Measurements from ENCODE around the gene PNKD.

Gene PNKD

GRCh38 chr2:218332288-218332687 is 62.0 kb downstream of the PNKD start:
- FAIRE-seq: no peak

DNA sequence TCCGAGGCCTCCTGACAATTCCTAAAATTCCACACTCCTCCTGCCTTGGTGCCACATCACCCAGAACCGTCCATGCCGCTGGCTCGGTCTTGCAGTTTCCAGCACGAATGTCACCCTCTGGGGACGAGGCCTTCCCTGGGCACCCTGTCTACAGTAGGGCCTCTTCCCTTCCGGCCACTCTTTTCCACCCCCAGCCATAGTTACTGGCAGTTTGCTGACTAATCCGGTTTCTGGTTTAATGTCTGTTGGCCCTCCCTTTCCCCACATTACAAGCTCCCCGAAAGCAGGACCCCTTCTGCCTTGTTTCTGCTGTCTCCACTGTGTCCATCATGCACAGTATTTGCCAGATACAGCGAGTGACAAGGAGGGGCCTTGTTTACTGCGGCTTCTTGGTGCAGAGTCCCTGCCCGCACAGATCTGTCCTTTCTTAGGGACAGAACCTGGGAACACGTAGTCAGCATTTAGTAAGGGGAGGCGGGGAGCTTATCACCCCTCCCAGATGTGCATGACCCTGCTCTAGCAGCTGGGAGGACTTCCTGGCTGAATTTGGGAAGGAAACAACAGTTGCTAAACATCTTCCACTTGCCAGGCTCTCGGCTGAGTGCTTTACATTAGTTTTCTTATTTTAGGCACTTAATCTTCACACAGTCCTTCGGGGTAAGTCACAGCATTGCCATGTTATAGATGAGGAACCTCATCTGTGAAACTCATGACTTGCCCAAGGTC is 62.8 kb downstream of the PNKD start:
- DNase-seq (ENCODE audit: extremely low spot score, insufficient read length, low read depth): no peak
- FAIRE-seq: no peak

More at GRCh38 chr2:218332288-218332687, 62.0 kb downstream of the PNKD start:
- no peak for DNase-seq (ENCODE audit: extremely low spot score, insufficient read length, low read depth)

GRCh38 chr2:218334531-218334930 is 64.2 kb downstream of the PNKD start:
- FAIRE-seq (no peak), DNase-seq (ENCODE audit: extremely low spot score, insufficient read length, low read depth) (no peak)

- DNase-seq (ENCODE audit: extremely low spot score, insufficient read length, low read depth) (no peak), FAIRE-seq (no peak)
Observed at GRCh38 chr2:218340656-218341055, 70.3 kb downstream of the PNKD start.

GRCh38 chr2:218341381-218341780 is 71.1 kb downstream of the PNKD start:
- FAIRE-seq (no peak), DNase-seq (ENCODE audit: extremely low spot score, insufficient read length, low read depth) (no peak)

DNA sequence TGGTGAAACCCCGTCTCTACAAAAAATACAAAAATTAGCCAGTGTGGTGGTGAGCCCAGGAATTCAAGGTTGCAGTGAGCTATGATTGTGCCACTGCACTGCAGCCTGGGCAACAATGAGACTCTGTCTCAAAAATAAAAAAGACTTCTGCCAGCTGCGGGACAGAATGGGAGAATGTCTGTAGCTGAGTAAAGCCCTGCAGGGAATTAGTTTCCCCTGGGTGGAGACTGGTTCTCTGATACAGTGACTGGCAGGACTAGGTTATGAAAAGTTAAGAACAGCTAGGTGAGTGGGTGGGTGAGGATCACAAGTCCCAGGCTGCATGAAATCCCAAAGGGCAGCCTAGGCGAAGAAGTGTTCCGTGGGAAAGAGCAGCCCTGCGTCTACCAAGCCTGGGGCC is 72.5 kb downstream of the PNKD start:
- no peak for DNase-seq (ENCODE audit: extremely low spot score, insufficient read length, low read depth)
- FAIRE-seq: no peak

DNA sequence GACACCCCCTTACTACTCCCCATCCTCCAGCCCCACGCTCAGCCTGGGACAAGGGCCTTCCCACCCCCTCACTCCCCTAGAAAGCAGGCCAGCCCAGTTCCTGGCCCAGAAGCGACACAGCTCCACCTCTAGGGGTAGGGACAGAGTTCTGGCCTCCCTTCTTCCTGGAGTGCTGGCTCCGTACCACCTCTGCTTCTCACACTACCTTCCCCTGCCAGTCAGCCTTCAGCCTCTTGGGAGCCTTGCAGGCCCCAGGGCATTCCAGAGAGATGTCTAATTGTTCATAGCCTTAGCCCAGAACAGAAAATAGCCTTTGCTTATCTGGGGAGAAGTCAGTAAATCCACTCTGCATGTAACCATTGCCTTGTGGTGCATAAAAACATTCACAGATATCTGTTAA is 73.3 kb downstream of the PNKD start:
- DNase-seq (ENCODE audit: extremely low spot score, insufficient read length, low read depth) (no peak), FAIRE-seq (no peak)

DNA sequence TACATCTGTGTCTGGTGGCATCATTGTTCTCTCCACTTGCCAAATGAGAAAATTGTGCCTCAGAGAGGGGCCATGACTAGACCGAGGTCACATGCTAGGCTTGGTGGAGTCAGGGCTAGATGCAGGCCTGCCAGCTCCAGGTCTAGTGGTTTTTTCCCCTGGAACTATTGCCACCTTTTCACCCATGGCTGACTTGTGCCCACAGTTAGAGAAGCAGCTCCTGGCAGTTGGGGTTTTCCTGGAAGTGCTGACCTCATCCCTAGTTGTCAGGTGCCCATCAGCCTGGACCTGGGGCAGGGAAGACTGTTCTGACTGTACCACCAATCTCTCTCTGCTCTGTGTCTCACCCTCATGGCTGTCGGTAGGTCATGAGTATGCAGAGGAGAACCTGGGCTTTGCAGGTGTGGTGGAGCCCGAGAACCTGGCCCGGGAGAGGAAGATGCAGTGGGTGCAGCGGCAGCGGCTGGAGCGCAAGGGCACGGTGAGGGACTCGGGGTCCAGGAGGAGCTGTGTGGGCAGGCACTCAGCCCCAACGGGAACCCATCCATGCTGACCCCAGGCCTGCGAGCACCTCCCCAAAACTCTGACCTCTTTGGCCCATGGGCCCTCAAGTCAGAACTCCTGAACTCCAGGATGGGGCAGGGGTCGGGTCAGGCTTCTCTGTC is 73.9 kb downstream of the PNKD start:
- no peak for DNase-seq (ENCODE audit: extremely low spot score, insufficient read length, low read depth)

DNA sequence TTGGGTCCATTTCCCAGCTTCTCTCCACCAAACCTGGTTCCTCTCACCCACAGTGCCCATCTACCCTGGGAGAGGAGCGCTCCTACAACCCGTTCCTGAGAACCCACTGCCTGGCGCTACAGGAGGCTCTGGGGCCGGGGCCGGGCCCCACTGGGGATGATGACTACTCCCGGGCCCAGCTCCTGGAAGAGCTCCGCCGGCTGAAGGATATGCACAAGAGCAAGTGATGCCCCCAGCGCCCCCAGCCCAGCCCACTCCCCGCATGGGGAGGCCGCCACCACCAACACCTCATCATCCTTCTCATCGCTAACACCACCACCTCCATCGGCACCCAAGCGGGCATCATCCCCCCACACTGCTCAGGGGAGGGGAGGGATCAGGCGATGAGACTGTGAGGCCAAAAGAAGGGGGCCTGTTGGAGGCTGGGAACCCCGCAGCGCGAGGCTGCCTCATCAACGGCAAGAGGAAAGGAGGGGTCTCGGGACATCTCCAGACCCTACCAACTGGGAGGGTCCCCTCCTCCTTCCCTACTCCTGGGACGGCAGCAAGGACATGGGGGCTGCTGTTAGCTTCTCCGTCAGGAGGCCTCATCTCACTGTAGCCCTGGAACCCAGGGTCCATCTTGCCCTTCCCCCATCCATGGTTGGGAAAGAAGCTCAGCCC is 74.6 kb downstream of the PNKD start:
- DNase-seq (ENCODE audit: extremely low spot score, insufficient read length, low read depth) (no peak), FAIRE-seq (no peak)

More for the DNA sequence above, 73.9 kb downstream of the PNKD start:
- FAIRE-seq: no peak

DNA sequence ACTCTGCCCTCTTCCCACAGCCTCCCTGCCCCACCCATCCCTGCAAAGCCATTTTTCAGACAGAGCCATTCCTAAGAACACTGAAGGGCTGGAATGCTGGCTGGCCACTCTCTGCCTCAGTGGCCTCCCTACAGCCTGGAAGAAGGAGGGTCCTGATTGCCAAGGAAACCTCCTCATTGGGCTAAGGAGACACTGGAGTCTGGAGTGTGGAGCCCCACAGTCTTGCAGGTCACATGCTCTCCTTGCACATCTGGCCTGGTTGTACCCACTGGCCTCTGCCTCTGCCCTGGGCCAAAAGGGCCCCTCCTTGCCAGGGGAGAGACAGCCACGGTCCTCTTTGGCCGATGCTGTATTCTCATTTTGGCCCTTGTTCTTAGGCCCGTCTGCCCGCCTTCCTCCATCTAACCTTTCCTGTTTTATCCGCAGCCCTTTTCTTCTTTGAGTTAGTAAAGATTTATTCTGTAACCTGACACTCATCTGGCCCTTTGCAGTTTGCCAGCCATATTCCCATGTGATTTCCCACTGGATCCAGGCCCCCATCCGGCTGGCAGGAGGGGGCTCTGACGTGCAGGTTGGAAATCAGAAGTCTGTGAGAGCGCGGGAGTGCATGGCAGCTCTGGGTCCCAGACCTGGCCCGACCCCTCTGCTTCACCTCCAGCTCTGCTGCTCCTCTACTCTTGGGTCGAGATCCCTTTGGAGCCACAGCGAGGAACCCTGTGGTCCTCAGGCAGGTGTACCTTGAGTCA is 75.3 kb downstream of the PNKD start:
- no peak for FAIRE-seq
- no peak for DNase-seq (ENCODE audit: extremely low spot score, insufficient read length, low read depth)

- DNase-seq (ENCODE audit: extremely low spot score, insufficient read length, low read depth) (no peak), FAIRE-seq (no peak)
Observed at GRCh38 chr2:218347172-218347571, 76.9 kb downstream of the PNKD start.

DNA sequence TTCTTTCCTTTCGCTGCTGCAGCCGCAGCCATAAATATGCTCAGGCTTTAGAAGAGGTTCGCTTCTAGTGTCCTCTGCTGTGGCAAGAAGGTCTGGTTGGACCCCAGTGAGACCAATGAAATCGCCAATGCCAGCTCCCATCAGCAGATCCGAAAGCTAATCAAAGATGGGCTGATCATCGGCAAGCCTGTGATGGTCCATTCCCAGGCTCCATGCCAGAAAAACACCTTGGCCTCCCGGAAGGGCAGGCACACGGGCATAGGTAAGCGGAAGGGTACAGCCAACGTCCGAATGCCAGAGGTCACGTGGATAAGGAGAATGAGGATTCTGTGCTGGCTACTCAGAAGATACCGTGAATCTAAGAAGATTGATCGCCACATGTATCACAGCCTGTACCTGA is 83.7 kb downstream of the PNKD start:
- no peak for DNase-seq (ENCODE audit: extremely low spot score, insufficient read length, low read depth)
- no peak for FAIRE-seq

DNA sequence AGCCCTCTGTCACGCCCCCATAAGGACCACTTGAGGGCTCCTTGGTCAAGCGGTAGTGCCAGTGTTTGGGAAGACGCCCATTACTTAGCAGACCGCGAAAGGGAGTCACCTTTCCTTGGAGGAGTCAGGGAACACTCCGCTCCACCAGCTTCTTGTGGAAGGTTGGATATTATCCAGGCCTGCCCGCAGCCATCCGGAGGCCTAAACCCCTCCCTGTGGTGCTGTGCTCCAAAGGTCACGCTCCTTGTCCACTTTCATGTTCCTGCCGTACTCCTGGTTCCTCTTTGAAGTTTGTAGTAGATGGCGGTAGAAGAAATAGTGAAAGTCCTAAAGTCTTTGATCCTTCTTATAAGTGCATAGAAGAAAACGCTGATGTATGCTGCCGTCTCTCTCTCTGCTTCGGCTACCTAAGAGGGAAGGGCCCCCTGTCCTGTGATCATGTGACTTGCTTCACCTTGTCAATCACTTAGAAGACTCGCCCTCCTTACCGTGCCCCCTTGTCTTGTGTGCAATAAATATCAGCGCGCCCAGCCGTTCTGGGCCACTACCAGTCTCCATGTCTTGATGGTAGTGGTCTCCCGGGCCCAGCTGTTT is 84.6 kb downstream of the PNKD start:
- FAIRE-seq: no peak
- no peak for DNase-seq (ENCODE audit: extremely low spot score, insufficient read length, low read depth)

- no peak for FAIRE-seq
Observed at GRCh38 chr2:218357236-218358177, 87.2 kb downstream of the PNKD start.

GRCh38 chr2:218360453-218360852 is 90.1 kb downstream of the PNKD start:
- no peak for FAIRE-seq
- DNase-seq (ENCODE audit: extremely low spot score, insufficient read length, low read depth): no peak

More at GRCh38 chr2:218357236-218358177, 87.2 kb downstream of the PNKD start:
- no peak for DNase-seq (ENCODE audit: extremely low spot score, insufficient read length, low read depth)

DNA sequence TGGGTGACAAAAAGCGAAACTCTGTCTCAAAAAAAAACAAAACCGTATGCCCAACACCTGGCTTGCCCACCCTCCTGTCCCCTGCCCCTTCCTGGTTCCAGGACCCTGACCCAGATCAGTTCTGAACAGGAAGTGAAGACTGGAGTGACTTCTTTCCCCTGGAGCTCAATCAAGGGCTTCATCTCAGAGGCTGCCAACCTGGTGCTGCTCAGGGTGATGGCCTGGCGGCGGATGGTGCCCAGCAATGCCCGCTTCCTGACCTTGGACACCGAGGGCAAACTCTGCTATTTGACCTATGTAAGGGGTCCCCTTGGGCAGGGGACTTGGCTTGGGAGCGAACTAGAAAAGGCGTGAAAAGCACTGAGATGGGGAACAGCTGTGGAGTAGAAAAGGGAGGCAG is 92.3 kb downstream of the PNKD start:
- no peak for FAIRE-seq
- no peak for DNase-seq (ENCODE audit: extremely low spot score, insufficient read length, low read depth)

- no peak for DNase-seq (ENCODE audit: extremely low spot score, insufficient read length, low read depth)
- no peak for FAIRE-seq
Observed at GRCh38 chr2:218363736-218364135, 93.4 kb downstream of the PNKD start.

DNA sequence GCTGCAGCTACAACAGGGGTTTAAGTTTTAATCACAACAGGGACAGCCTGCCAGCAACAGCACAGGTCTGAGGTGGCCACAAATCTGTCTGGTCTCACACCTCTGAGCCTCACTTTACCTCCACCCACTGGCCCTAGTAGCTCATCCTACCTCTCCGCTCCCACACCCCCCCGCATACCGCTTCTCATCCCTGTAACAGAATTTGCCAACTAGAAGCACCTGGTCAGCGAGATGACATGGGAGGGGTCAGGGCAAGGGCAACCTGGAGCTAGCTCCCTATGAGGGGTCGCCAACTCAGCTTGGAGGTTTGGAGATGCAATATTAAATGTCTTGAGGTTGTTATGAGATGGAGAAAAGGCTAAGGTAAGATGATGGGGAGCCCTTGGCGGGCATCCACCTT is 93.9 kb downstream of the PNKD start:
- DNase-seq (ENCODE audit: extremely low spot score, insufficient read length, low read depth) (no peak), FAIRE-seq (no peak)

Data from GM18507 (cell line).